HG03469 (cell line): Measurements from ENCODE around the gene ANXA11.
A peak's percentile ranks its signal among the peaks of the same experiment; 100 is the strongest.
"Not testable (repeated sequence)": the region's sequence is repeated elsewhere in the genome, so short reads cannot be mapped to it uniquely, and the experiment has no call there.

Source experiments
- ATAC-seq: cut with Tn5 transposase; IDR thresholded peaks from one replicate; pipeline ENCODE4 v1.9.1; 2021; ENCODE audit warnings: mild to moderate bottlenecking, moderate library complexity, moderate number of reproducible peaks; ENCODE audit not compliant: unreplicated experiment

ANXA11 gene

DNA sequence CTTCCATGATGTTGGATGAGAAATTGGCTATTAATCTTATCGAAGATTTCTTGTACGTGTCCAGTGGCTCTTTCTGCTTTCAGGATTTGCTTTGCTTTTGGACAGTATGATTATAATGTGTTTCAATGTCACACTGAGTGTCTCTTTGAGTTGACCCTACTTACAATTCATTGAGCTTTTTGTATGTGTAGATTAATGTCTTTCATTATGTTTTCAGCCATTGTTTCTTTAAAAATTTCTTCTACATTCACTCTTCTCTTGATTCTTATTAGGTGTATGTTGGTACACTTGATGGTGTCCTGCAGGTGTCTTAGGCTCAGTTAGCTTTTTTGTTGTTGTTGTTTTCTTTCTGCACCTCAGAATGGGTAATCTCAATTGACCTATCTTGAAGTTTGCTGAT is 56.2 kb downstream of the ANXA11 start:
- no peak for ATAC-seq

DNA sequence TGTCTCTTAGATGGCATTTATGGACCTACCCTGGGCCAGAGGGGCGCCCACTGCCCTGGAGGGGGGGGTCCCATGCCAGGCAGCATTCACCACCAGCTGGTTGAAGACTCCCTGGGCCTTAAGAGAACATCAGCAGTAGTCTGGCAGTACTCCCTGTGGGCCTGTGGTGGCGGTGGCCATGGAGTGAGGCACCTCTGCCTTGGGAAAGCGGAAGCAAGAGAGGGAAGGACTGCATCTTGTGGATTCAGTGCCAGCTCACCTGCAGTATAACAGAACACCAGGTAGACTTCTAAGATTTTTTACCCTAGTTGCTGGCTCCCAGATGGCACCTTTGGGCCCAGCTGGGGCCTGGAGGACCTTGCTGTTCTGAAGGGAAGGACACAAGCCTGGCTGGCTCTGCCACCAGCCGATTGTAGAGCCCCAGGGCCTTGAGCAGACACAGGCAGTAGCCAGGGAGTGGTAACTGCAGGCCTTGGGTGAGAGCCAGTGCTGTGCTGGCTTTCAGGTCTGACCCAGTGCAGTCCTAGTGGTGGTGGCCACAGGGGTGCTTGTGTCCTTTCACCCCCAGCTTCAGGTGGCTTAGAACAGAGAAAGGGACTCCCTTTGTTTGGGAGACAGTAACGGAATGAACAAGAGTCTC is 57.1 kb downstream of the ANXA11 start:
- ATAC-seq: no peak

DNA sequence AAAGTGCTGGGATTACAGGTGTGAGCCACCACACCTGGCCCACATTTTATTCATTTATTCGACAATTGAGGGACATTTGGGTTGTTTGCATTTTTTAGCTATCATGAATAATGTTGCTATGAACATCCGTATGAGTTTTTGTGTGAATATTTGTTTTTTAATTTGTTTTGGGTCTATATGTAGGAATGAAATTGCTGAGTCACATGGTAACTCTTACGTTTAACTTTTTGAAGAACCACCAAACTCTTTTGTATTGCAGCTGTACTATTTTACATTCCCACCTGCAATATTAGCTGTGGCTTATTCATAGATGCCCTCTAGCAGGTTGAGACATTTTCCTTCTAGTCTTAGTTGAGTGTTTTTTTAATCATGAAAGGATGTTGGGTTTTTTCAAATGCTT is 58.4 kb downstream of the ANXA11 start:
- ATAC-seq: no peak

DNA sequence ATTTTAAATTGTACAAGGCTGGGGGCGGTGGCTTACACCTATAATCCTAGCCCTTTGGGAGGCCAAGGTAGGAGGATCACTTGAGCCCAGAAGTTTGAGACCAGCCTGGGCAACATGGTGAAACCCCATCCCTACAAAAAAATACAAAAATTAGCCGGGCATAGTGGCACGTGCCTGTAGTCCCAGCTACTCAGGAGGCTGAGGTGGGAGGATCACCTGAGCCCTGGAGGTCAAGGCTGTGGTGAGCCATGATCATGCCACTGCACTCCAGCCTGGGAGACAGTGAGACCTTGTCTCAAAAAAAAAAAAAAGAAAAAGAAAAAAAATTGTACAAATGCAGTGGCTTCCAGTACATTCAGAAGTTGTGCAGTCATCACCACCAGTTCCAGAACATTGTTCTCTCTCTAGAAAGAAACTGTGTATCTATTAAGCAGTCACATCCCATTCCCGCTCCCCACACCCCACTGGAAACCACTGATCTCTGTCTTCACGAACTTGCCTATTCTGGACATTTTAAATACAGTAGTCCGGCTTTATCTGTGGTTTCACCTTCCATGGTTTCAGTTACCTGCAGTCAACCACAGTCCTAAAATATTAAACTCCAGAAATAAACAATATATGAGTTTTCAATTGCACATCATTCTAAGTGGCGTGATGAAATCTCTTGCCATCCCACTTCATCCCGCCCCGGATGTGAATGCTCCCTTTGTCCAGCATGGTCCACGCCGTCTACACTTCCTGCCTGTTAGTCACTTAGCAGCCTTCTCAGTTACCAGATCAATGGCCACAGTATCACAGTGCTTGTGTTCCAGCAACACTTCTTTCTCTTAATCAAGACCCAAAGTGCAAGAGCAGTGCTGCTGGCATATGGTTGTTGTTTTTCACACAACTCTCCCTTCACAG is 59.7 kb downstream of the ANXA11 start:
- not testable (repeated sequence) for ATAC-seq

DNA sequence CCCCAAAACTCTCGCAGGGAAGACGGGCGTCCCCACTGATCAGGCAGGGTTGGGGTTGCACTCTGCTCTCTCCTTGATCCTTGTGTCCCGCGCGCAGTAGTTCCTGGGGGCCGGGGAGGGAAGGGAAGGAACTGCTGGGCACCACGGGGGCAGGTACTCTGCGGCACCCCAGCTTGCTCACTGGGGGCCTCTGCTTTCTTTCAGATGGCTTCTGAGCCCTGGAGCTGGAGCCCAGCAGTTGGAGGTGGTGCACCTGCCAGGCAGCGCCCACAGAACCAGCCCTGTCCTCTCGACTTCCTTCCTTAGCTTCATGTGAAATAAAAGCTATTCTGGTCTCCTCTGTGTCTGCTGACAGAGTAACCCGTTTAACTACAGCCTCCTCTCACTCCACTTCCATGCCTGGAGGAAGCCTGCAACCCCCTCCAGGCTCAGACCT is 60.6 kb downstream of the ANXA11 start:
- no peak for ATAC-seq

- ATAC-seq: peak; percentile 50
These were observed 61.2 kb downstream of the ANXA11 start for GRCh38 chr10:80144067-80144695.

DNA sequence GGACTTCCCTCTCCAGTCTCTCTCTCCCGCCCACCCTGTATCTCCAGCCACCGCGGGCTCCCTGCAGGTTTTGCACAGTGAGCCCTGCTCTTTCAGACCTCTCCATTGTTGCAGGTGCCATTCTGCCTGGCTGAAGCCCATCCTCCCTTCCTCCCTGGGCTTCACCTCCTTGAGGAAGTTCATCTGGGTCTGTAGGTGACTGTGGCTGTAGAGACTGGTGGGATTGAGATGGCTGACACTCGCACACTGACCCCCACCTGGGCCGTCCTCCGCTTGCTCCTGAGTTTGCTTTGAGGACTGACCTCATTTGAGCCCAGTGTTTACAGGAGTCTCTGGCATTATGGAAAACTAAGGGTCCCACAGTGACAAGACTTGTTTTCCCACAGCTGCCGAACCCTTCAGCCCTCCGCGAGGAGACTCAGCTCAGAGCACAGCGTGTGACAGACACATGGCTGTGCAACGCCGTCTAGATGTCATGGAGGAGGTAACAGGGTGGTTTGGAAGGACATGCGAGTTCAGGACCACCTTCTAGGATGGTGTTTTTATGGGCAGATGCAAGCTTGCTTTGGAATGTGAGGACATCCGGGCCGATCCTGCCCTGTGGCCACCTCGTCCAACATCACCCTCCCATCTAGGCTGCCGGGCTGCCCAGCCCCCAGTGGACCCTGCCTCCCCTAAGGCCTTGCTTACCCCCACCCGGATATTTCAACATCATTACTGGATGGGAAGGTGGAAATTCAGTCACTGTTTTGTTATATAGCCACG is 63.5 kb downstream of the ANXA11 start:
- no peak for ATAC-seq

DNA sequence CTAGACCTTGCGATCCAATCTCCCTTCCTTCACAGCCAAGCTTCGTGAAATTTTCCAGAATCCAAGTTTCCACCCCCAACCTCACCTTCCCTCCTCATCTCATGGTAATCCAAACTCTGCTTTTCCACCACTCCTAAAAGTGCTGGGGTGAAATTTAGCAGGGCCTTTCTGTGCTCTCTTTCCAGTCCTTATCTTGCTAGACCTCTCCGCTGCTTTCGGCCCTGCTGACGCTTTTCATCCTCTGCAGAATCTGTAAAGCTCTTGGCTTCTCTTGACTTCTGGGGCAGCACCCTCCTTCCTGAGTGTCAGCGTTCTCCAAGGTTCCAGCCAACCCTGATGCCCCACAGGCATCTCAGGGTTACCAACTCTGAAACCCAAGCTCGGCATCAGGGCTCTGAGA is 65.1 kb downstream of the ANXA11 start:
- no peak for ATAC-seq

DNA sequence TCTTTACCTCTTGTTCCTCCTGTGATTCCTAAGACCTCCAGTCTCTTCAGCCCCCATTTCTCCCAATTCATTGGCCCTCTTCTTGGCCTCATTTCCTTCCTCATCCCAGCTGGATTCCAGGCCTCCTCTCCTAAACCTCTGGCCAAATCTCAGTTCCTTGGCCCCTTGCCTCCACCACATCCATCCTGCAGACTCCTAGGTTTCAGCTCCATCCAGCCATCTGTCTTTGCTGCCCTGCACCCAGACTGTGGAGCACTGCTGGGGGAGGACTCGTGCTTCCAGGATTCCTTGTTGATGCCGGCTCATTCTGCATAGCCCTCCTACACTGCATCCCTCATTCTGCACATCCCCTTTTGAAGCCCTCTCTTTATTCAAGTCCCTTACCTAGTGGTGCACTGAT is 66.1 kb downstream of the ANXA11 start:
- no peak for ATAC-seq

DNA sequence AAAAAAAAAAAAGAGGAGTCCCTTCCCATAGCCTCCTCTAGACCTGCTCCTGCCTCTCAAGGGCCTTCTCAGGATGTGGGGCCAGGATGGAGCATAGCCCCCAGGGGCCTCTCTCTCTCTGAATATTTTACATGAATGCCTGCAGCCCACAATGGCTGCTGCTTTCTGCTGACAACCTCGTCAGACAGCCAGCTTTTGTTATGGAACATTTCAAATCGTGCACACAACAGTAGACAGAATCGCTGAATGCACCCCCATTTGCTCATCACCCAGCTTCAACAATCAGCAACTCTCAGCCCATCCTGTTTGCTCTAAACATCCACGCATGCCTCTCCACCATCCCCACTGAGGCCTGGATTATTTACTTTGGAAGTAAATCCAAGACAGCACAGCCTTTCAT is 67.4 kb downstream of the ANXA11 start:
- ATAC-seq: no peak

- ATAC-seq: no peak
These were observed 68.1 kb downstream of the ANXA11 start for GRCh38 chr10:80137031-80137862.

GRCh38 chr10:80136134-80136571 is 69.2 kb downstream of the ANXA11 start:
- no peak for ATAC-seq

DNA sequence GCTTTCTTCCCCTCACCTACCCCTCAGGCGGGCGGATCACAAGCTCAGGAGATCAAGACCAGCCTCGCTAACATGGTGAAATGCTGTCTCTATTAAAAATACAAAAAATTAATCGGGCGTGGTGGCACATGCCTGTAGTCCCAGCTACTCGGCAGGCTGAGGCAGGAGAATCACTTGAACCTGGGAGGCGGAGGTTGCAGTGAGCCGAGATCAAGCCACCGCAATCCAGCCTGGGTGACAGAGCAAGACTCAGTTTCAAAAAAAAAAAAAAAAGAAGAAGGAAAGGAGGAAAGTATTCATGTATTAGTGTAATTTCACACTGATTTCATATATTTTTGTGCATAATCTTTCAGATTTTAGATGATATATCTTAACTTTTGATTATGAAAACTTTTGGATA is 71.7 kb downstream of the ANXA11 start:
- not testable (repeated sequence) for ATAC-seq

DNA sequence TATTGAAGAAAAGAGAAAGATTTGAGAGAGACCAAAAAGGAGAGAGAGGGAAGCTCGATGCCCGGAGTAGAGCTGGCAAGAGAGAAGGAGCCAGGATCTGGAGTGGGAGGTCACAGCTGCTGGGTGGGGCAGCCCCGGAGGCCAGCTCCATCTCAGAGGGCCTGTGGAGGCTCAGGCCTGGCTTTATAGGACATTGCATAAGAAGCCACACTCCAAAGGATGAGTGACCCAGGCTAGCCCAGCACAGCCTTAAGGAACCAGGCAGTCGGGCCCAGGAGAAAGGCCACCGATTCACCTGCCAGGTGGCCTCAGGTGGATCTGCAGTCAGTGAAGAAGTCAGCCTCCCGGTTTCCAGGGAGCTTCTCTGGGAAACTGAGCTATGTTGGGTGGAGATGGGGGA is 72.1 kb downstream of the ANXA11 start:
- ATAC-seq: no peak

- no peak for ATAC-seq
These were observed 72.8 kb downstream of the ANXA11 start, which contains the start of gene PLAC9 for GRCh38 chr10:80132299-80133139. Gene PLAC9 (plus strand): TSS chr10:80132730. CDS start chr10:80132763, 33 bp downstream.

- no peak for ATAC-seq
These were observed 73.8 kb downstream of the ANXA11 start for GRCh38 chr10:80131499-80131901.

- ATAC-seq: no peak
These were observed 78.5 kb downstream of the ANXA11 start for GRCh38 chr10:80126876-80127275.

DNA sequence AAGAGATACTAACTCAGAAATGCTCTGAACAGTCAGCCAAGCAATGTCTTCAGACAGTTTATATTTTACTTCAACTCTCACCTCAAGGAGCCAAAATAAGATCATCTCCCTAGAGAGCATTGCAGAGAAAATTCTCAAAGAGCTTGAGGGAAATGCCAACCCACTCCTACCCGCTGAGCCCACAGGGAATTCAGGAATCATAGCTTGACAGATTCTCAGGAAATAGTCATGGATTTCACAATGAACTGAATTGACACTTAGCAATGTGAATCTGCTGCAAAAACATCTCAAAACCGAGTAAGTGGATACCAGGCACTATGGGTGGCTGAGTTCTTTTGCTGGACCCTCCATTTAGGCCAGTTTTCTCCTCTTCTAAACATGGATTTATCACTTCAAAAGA is 82.6 kb downstream of the ANXA11 start:
- ATAC-seq: no peak

DNA sequence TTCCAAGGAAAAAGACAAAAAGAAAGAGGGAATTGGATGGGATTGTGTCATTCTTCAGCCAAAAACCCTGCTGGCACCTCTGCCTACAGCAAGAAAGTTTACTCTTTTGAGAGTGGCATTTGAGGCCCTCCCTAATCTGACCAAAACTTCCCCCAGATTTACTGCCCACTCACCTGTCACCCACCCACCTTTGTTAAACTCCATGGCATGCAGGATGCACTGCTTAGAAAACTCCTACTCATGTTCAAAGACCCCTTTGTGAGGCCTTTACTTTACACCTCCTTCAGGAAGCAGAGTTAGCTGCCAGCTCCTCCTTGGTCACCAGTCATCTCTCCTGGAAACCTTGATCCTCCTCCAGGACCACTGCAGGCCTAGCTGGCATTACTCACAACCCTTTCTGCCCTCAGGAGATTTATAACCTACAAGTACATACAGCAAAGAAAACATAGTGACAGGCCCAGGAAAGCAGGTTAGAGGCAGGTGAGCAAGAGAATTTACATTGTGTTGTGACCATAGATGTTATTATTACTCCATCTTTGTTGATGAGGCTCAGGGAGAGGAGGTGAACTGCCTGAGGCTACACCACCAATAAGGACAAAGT is 83.1 kb downstream of the ANXA11 start:
- no peak for ATAC-seq
